Pancreas (tissue), 10 donors: Measurements from ENCODE around the gene UBE2G2. TPM values are rescaled to one million over a fixed set of nuclear protein-coding genes. Genes with fewer than 3 reads are reported as not detected.

Experiments used
- ATAC-seq, 4 donors: fragments of 200-7000 bp; cut with Tn5 transposase; one replicate each; pipeline versions ENCODE4 v1.8.0 to v1.9.1; 2020; ENCODE audit warnings: mild to moderate bottlenecking in 4 of 4, moderate library complexity in 4 of 4
- DNase-seq, 6 donors: peaks; one replicate each; pipeline ENCODE4 v3.0.0-alpha.2; 2020
- FAIRE-seq: peaks from 2 replicates; lab custom pipeline; 2012; peaks lifted over from hg19 to GRCh38; lab: Jason Lieb, UNC
- H3K27ac ChIP-seq, 4 donors: fragments of 200-600 bp; sonication (generic); 1 replicate in 3 of 4; 2 replicates in 1 of 4; pipeline versions ENCODE4 v1.5.0 to v1.8.0; 2020
- H3K27me3 ChIP-seq, 4 donors: fragments of 200-600 bp; one replicate each; pipeline ENCODE4 v1.8.0; 2021
- H3K36me3 ChIP-seq, 3 donors: fragments of 200-600 bp; sonication (generic) in 1 of 3; one replicate each; pipeline versions ENCODE4 v1.5.0 to v1.8.0; 2020 to 2021
- H3K4me1 ChIP-seq, 3 donors: fragments of 200-600 bp; one replicate each; pipeline ENCODE4 v1.8.0; 2021
- H3K4me3 ChIP-seq, 4 donors: fragments of 200-600 bp; sonication (generic) in 2 of 4; one replicate each; pipeline versions ENCODE4 v1.5.0 to v1.8.0; 2020 to 2021
- H3K9me3 ChIP-seq, 4 donors: fragments of 200-600 bp; one replicate each; pipeline ENCODE4 v1.8.0; 2021
- CTCF ChIP-seq, 4 donors: fragments of 200-600 bp; sonication (generic) in 3 of 4; IDR thresholded peaks; one replicate each; pipeline versions ENCODE4 v1.5.0 to v1.8.0; 2021; ENCODE audit warnings: antibody characterized with exemption in 4 of 4
- WGBS, 2 donors: extraction: QIAGEN DNeasy Blood & Tissue Kit; methylation state at CpG; one replicate each; pipeline ENCODE4 v1.1.7; 2013; 5-methylcytosine and 5-hydroxymethylcytosine counted together
- intact Hi-C, 3 donors: fragments of 100-400 bp; cut with DNase I; formaldehyde crosslinking; loops; one replicate each; pipeline versions ENCODE4 v1.11.1 to v1.14.2; 2022
- polyA plus RNA-seq, 2 donors: library from polyadenylated mRNA; stranded (reverse); fragments of 200-250 nt; gene quantifications; one replicate each; pipeline ENCODE4 v1.2.3, GENCODE V29; 2013
- total RNA-seq, 6 donors: library from RNA; stranded (reverse); fragmentation: NEBNext Ultra II Directional in 4 of 6; extraction: Animal tissue kit (Norgen Biotek cat#: 25700) in 4 of 6; gene quantifications; one replicate each; pipeline versions ENCODE4 v1.2.1 to v1.2.4, GENCODE V29; 2021 to 2023
- donor health status: healthy with polysubstance abuse.
- donor health status: DM: no; HTN: no; CAD: no; lungs with moderate emphysema.
- donor health status: DM: no; HTN: no; CAD: no.
- donor health status: control.
- donor health status: control.
- donor health status: Bipolar disorder and iron deficiency.
- donor health status: DM: yes; HTN: yes; CAD: no.
- donor health status: DM: no; HTN: no; CAD: no.
- donor health status: DM: no; HTN: no; CAD: no.
- donor health status: DM: yes; HTN: yes; CAD: no.

UBE2G2 gene
- total and polyA plus RNA-seq, 8 donors = 30.5 to 53.2 (median 42.2) TPM

GRCh38 chr21:44771896-44772525, 29.6 kb downstream of the UBE2G2 start:
- no peaks in the 10 kb centered on the region for H3K9me3 ChIP-seq
- ATAC-seq (no peak), DNase-seq (no peak), FAIRE-seq (no peak)
- no peak for TF ChIP-seq CTCF (IDR thresholded peaks at IDR 0.05)
- H3K4me3 ChIP-seq = no peak overlapping the region
- H3K36me3 ChIP-seq = peaks cover 5 to 54% (median 17%) of the 10 kb centered on the region in 3 donors
- no peaks in the 10 kb centered on the region for H3K27me3 ChIP-seq
- intact Hi-C loops = no loop called here
- no peak overlapping the region for H3K27ac ChIP-seq
- no peaks in the 10 kb centered on the region for H3K4me1 ChIP-seq
- WGBS, 2 donors = 94 to 96% methylated on average over 17 of the region's 17 CpGs

GRCh38 chr21:44767834-44768831, 33.5 kb downstream of the UBE2G2 start:
- peak in 1 of 4 donors; percentile 11 for ATAC-seq
- Histone ChIP-seq H3K27ac (no peak overlapping the region), H3K4me3 (no peak overlapping the region), H3K27me3 (no peaks in the 10 kb centered on the region), H3K36me3 (peaks cover 0 to 31% (median 12%) of the 10 kb centered on the region in 3 donors), H3K9me3 (no peaks in the 10 kb centered on the region), H3K4me1 (no peaks in the 10 kb centered on the region)
- intact Hi-C loops = no loop called here
- 88 to 92% methylated on average over 30 of the region's 30 CpGs for WGBS, 2 donors
- TF ChIP-seq CTCF (IDR thresholded peaks at IDR 0.05) = no peak
- no peak for DNase-seq
- FAIRE-seq = no peak

- ATAC-seq = no peak
- intact Hi-C loops = no loop called here
- H3K27me3 ChIP-seq = no peaks in the 10 kb centered on the region
- H3K9me3 ChIP-seq = no peaks in the 10 kb centered on the region
- peaks cover 0 to 28% (median 9%) of the 10 kb centered on the region in 3 donors for H3K36me3 ChIP-seq
- no peak overlapping the region for H3K4me3 ChIP-seq
- TF ChIP-seq CTCF (IDR thresholded peaks at IDR 0.05) = no peak
- DNase-seq = no peak
- FAIRE-seq = no peak
- H3K27ac ChIP-seq = no peak overlapping the region
- no peaks in the 10 kb centered on the region for H3K4me1 ChIP-seq
- 71 to 73% methylated on average over 10 to 11 of the region's 11 CpGs for whole genome bisulfite sequencing, 2 donors
Measured at GRCh38 chr21:44766818-44767354, 34.7 kb downstream of the UBE2G2 start.

GRCh38 chr21:44766014-44766817, 35.4 kb downstream of the UBE2G2 start:
- Histone ChIP-seq H3K4me1 (no peaks in the 10 kb centered on the region), H3K9me3 (no peaks in the 10 kb centered on the region), H3K4me3 (no peak overlapping the region), H3K27me3 (no peaks in the 10 kb centered on the region), H3K36me3 (peaks cover 0 to 22% (median 9%) of the 10 kb centered on the region in 3 donors), H3K27ac (no peak overlapping the region)
- no peak for FAIRE-seq
- TF ChIP-seq CTCF (IDR thresholded peaks at IDR 0.05) = no peak
- intact Hi-C loops = no loop called here
- peak in 1 of 4 donors; percentile 14 for ATAC-seq
- WGBS, 2 donors = 72 to 85% methylated on average over 24 of the region's 24 CpGs
- DNase-seq = no peak
